ACHN (cell line): Measurements from ENCODE around the gene KCNE1.
"Not testable (repeated sequence)": the region's sequence is repeated elsewhere in the genome, so short reads cannot be mapped to it uniquely, and the experiment has no call there.

Experiments
- DNase-seq: peaks from one replicate; pipeline ENCODE4 v3.0.0-alpha.2; 2015
- in situ Hi-C: cut with HindIII; loops from 2 replicates; pipeline ENCODE4 v1.10.0; 2017; ENCODE audit warnings: low sequenced_read_pairs, low pct_ligation_motif_present, low pct_unique_long_range_greater_than_20kb

The KCNE1 gene

DNA sequence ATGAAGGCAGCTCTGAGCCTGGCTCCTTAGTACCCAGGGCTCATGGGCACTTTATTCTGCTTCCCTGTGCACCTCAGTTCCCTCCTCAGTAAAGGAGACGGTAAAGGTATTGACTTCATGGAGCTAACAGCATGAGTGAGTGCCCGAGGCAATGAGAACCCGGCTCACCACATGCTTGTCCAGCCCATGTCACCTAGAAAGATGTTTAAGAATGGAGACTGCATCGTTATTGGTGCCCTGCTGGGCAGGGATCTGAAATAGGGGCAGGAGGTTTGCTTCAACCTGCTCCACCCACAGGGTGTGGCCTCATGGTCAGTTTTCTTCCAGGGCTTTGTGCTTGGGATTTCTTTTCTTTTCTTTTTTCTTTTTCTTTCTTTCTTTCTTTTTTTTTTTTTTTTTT, 7.0 kb upstream of the KCNE1 start:
- in situ Hi-C loops = no loop called here

DNA sequence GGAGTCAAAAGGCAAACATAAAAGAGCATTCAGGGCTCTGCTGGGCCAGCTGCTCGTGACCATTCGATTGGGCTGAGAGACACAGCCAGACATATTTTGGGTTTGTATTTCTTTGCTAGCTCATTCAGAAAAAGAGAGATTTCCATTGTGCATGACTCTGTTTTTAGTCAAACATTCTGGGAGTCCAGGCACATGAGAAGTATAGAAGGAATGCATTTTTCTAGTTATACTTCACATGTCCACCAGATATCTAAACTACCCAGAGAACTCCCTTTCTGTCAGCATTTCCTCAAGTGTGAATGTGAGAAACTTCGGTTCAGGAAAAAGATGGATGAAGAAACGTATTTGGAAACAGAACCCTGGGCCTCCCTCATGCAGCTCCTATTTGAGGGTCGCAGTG, 6.3 kb upstream of the KCNE1 start:
- in situ Hi-C loops = no loop called here
- no peak for DNase-seq

More for the DNA sequence above, 7.0 kb upstream of the KCNE1 start:
- DNase-seq = no peak

DNA sequence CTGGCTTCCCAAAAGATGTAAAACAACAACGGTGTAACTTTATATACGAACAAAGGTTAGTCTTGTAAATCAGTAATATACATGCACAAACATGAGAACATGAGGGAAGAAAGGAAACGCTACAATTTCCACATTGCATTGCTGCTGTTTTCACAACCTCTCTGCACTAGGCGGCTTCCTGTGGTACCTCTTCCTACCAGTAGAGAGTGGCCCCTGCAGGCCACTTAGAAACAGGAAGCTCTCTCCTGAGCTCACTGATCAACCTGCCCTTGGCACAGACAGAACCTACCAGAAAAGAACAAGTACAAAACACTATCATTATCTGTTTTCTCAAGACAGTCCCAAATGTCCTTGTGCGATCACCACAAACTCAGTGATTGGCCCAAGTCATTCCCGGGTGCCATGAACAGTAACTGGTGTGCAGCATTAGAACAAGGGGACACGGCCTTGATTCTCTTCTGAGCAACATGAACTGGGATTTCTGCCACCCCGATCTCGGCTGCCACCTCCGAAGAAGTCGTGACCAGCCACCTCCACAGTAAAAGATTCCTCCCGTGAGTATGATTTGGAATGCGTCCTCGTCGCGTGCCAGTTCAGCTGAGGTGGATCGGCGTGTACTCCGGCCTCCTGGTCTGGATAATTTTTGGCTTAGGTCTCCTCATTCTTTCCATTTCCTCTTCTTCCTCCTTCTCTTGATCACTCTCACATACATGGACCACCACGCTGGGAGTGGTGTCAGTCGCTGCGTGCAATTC, 5.7 kb upstream of the KCNE1 start:
- DNase-seq = peak; percentile 14
- in situ Hi-C loops = no loop called here

DNA sequence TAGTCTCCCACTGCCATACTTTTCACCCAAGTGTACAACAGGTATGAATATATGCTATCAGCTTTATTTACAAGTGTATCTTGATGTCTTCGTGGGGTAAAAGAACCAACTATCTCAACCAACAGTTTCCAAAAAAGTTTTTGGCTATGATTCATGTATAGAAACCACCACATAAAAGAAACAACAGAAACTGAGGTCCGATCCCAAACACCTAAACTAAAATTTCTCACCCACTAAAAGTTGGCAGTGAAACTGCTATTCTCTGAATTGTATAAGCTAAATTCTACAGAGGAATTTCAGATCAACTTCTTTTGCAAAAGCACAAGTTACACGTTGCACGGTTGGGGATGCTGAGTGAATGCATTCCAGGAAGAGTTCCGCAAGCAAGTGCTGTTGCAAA, 5.0 kb upstream of the KCNE1 start:
- no peak for DNase-seq
- in situ Hi-C loops = no loop called here

DNA sequence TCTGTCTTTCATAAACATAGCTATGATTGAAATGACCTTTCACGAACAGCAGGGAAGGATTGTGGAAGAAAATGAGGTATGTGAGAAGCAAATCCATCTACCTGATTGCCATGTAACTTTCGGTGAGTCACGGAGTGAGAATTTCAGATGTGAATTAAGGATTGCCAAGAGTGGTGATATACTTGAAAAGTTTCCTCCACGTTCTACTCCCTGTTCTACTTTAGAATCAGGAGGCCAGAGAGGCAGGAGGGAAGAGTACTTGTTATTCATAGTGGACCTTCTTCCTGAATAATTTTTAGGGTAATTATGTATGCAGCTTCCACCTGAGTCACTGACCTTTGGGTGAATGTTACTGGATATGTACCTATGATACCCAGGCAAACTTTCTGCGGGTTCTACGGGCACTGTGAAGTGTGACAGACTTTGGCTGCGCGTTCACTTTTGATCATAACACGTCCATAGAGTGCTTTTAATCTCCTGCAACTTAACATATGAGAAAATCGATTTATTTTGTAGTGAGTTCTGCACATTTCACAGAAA, 2.6 kb upstream of the KCNE1 start:
- no peak for DNase-seq
- in situ Hi-C loops = no loop called here

DNA sequence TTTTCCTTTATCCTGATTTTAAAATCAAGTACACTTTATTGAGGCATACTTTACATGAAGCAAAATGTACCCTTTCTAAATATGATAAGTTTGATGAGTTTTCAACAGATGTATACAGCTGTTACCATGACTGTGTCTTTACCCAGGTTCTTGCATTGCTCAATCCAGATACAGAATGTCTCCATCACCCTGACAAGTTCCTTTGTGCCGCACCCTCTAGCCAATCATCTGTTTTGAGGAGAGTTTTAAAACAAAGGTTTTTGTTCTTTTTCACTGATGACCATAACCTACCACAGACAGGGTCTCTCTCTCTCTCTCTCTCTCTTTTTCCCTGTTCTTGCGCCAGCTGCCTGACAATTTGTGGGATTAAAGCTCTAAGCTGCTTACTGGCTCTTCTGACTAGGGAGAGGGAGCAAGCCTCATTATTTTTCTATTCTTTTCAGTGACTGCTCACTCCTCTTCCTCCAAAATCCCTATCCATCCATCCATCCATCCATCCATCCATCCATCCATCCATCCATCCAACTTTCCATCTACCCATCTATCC, 1.2 kb upstream of the KCNE1 start:
- DNase-seq = no peak
- in situ Hi-C loops = no loop called here

DNA sequence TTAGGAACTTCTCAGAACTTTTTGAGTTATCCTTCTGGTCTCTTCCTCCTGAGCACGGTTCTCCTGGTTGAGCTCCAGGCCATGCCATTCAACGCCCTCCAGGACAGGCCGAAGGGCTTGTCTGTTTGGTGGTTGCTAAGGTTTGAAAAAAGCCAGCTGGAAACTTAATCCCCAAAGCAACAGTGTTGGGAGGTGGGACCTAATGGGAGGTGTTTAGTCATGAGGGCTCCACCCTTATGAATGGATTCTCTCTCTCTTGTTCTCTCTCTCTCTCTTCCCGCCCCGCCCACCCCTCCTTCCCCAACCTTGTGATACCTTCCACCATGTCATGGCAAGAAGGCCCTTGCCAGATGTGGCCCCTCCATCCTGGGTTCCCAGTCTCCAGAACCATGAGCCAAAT, 829 bp downstream of the KCNE1 start:
- no peak for DNase-seq
- in situ Hi-C loops = no loop called here

DNA sequence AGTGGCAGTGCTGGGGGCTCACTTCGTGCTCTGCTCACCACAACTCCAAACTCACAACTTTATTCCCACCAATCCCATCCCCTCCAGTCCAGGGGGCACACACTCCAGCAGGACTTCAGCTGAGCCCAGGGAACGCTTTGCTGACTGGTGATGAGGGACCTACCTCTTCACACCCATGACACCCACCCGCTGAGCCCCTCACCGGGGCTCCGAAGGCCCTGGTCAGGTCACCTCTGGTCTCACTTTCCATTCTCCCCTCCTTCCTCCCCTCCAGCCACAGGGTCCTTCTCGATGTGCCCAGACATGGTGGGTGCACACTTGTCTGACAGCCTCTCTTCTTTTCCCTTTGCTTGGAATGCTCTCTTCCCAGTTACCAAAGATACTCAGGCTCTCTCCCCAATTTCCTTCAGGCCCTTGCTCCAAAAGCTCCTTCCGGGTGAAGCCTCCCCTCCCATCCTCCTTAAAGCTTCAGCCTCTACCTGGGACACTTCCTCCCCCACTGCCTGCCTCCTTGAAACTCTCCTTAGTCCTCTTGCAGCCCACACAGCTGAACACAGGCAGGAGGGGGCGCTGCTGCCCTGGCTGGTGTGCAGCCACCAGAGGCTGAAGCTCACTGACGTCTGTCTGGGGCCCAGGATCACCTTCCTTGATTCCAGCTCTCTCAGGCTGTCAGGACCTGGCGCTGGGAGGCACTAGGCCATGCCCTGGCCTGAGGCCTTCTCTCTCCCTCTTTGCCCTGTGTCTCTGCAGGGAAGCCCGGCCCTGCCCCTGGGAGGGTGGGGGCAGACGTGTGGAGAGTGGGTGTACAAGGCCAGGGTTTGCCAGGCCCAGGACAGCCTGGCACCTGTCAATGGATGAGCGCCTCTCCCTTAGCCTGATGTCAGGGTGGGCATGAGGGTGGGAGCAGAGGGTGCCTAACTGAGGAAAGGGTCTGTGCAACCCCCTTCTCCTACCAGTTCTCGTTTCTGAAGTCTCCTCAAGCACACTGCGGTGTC, 1.6 kb downstream of the KCNE1 start:
- in situ Hi-C loops = no loop called here
- peak; percentile 67 for DNase-seq

DNA sequence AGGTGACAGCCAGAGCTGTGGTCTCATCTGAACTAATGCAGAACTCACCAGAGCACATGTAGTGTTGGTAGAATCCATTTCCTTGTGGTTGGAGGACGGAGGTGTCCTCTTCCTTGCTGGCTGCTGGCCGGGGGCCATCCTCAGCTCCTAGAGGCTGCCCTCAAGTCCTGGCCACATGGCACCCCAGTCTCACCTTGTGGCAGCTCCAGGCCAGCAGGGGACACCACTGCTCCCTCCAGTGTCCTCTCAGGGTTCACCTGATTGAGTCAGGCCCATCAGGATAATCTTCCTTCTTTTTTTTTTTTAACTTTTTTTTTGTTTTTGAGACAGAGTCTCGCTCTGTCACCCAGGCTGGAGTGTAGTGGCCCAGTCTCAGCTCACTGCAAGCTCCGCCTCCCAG, 2.9 kb downstream of the KCNE1 start:
- in situ Hi-C loops = no loop called here
- DNase-seq = peak; percentile 15

DNA sequence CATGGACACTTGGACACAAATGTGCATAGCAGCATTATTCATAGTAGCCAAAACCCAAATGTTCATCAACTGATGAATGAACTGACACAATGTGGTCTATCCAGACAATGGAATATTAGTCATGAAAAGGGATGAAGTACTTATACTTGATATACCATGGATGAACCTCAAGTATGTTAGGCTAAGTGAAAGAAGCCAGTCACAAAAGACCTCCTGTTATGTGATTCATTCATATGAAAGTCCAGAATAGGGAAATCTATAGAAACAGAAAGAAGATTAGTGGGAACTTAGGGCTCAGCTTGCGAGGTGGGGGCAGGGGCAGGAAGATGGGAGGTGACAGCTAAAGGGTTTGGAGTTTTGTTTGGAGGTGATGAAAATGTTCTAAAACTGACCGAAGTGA, 7.4 kb downstream of the KCNE1 start:
- in situ Hi-C loops = no loop called here
- no peak for DNase-seq

DNA sequence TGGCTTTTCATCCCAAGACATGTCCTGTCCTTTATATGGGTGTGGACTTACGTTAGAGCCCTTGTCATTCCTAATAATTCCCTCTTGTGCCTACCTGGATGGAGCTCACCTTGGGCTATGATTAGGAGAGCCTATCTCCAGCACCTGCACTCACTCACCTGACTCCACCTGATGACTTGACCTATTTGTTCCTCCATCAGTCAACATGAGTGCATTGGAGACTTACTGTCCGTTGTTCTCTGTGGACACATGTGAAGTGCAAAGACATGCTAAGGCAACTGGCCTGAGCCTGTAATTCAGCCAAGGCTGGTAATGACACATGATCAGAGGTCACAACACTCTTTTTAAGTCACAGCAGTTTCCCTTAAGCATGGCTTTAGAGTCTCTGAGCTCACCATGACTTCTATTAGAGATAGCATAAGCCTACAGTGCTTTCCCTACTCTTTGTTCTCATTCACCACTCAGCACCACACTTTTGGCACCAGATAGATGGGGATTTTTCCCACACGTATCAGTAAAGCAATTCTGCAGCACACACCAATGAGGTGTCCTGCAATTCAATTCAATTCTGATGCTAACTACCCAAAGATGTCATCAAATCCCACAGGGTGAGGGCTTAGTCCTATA, 9.4 kb downstream of the KCNE1 start:
- DNase-seq = no peak
- in situ Hi-C loops = no loop called here

DNA sequence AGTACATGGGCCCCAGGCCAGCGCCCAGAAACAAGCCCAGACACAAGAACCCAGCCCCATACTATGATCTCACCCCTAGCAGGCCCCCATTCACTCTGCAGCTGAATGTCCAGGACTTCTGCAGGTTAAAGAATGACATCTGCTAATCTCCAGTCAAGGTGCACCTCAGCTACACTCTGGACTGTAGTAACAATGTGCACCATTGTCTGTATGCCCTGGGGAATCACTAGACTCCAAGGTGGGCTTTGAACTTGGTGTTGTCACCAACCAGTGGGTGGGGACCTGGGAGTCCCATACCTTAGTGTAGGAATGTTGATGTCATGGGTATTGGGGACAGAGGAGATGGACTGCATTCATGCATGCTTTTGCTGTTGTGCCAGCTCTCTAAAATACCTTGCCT, 10.3 kb downstream of the KCNE1 start:
- no peak for DNase-seq
- in situ Hi-C loops = no loop called here

DNA sequence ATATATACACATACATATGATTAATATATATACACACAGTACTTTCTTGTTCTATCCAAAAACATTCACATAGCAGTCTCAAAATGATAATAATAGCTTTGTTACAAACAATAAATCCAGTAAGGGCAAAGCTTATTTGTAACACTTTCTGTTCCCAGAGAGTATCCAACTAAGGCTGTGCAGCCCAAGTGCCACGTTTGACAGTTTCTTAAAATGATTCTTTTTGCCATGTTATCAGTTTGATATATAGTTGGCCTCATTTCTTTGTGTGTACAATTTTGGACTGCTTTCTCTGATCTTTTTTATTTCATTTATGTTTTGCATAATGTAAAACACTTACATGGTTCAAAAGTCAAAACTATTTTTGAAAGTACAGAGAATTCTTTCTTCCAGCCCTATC, 11.8 kb downstream of the KCNE1 start:
- DNase-seq = no peak
- in situ Hi-C loops = no loop called here

DNA sequence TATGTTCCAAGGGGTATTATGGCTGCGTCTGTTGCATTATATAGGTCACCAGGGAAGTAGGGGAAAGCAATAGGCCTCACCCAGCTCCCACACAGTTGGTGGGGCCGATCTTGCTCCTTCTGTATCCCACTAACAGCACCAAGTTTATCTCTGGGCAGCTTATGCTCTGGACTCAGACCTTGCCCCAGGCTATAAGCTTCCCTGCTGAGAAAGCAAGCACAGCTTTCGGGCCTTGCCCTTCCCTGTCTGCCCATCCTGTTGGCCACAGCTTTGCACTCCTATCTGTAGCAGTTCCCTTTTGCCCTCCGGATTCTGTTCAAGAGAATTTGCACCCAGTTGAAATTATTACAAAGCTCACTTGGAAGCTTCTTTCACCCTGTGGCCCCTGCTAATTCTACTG, 12.9 kb downstream of the KCNE1 start:
- DNase-seq = no peak
- in situ Hi-C loops = no loop called here

DNA sequence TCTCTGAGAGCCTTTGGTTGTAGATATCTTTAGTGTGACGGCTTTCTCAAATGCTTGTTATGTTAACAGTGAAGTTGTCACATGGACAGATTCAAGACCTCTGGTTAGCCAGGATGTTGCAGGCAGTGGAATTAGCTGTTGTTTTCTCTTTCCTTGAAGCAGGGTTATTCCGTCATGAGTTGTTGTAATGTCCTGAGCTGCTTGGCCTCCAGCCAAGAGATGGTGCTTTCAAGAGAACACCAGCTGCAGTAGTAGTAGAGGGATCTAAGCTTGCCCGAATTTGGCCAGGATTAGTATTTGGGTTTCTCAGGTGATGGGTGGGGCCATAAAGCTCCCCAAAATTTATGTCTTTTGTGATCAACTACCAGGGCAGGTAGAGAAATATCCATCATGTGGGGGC, 13.4 kb downstream of the KCNE1 start:
- in situ Hi-C loops = no loop called here
- DNase-seq = no peak

DNA sequence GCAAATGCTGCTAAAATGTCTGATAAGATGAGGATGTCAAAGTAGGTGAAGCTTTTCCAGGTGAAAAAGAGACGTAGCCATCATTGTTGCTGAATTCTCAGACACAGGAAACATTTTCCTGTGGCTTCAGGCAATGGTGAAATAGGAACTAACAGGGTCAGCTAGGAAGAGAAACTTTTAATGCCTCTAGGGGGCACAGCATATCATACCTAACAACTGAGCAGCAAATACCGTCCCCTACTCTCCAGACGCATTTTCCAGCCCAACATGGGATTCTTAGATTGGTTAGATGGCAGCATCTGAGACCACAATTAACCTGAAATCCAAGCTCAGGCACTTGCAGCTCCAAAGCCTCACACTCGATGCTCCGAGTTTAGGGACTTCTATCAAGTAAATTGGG, 28.2 kb downstream of the KCNE1 start:
- DNase-seq, in situ Hi-C loops: not testable (repeated sequence)

DNA sequence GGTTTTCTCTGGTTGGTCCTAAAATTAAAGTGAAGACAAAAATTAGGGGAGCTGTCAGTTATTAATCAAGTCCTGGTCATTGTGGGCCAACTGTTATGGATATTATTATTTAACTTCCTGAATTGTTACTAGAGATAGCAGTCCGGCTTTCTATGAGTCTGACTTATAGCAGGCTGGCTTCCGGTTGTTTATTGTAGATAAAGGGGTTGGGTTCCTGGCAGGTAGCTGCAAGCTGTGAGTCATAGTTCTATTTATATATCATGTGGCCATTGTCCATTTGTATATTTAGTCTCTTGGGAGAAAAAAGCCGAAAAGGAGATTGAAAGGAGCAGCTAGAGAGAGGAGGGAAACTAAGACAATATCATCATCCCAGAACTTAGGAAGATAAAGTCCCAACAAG, 28.6 kb downstream of the KCNE1 start:
- DNase-seq, in situ Hi-C loops: not testable (repeated sequence)

DNA sequence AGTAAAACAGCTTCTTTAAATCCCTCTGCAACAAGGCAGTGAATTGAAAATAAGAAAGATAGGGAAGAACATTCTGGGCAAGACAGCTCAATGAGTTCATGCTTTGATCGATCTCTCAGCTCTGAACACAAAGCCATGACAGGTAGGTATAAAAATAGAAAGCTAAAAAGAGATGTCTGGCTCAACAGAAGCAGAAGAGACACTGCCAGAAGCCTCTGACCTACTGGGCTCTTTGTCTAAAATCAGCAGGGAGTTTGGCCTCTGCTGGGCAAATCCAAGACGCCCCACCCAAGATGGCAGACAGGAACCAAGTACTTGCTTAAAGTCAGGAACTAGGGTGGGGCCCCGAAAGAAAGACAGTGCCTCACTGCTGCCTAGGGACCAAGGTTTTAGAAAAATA, 44.7 kb downstream of the KCNE1 start:
- DNase-seq, in situ Hi-C loops: not testable (repeated sequence)

DNA sequence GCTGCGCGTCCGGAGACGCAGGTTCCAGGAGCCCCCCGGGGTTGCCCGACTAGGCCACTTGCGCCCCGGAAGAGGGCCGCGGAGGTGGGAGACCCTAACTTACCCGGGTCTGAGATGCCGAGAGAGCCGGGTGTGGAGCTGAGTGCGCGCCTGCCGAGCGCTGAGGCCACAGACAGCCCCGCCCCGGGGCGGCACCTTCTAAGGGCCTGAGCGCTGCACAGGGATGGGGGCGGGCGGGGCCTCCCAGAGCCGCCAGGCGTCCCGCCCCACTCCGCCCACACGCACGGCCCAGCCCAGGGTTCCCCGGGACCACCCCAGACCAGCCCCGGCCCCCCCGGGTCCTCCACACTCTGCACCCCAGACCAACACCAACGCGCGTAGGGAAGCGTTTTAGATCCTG, 52.6 kb downstream of the KCNE1 start:
- DNase-seq, in situ Hi-C loops: not testable (repeated sequence)
